ENCODE measurements around the gene LTB4R2.
"Not testable (repeated sequence)": the region's sequence is repeated elsewhere in the genome, so short reads cannot be mapped to it uniquely, and the experiment has no call there.

Gene LTB4R2

DNA sequence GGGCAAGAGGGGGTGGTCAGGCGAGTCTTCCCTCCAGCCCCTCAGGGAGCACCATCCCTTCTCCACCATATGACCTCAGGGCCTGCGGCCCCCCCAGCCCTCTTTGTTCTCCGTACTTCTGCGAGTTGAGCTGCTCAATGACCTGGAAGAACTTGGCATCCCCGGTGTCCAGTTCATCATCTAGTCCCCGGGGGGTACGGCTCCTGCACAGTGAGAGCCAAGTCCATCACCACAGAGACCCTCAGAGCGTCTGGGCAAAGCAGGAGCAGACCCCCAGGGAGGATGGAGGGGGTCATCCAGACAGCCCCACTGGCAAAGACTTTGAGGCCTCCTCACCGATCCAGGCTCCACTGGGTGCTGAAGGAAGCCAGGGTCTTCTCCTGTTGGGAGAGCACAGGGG is 16.0 kb downstream of the LTB4R2 start:
- in situ Hi-C loops (cut with MboI; ENCODE audit: low sequenced_read_pairs, unreplicated experiment), result loop anchor here (25.0 kb wide), 1 partner anchor 361 kb away; no protein-coding TSS in a partner anchor
- no peak for DNase-seq (ENCODE audit: low spot score)
- TF ChIP-seq, protein P1, sequence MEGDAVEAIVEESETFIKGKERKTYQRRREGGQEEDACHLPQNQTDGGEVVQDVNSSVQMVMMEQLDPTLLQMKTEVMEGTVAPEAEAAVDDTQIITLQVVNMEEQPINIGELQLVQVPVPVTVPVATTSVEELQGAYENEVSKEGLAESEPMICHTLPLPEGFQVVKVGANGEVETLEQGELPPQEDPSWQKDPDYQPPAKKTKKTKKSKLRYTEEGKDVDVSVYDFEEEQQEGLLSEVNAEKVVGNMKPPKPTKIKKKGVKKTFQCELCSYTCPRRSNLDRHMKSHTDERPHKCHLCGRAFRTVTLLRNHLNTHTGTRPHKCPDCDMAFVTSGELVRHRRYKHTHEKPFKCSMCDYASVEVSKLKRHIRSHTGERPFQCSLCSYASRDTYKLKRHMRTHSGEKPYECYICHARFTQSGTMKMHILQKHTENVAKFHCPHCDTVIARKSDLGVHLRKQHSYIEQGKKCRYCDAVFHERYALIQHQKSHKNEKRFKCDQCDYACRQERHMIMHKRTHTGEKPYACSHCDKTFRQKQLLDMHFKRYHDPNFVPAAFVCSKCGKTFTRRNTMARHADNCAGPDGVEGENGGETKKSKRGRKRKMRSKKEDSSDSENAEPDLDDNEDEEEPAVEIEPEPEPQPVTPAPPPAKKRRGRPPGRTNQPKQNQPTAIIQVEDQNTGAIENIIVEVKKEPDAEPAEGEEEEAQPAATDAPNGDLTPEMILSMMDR (IDR thresholded peaks at IDR 0.05; ENCODE audit: borderline replicate concordance, control extremely low read depth, extremely low read depth, insufficient read depth, missing control alignments), result no peak

DNA sequence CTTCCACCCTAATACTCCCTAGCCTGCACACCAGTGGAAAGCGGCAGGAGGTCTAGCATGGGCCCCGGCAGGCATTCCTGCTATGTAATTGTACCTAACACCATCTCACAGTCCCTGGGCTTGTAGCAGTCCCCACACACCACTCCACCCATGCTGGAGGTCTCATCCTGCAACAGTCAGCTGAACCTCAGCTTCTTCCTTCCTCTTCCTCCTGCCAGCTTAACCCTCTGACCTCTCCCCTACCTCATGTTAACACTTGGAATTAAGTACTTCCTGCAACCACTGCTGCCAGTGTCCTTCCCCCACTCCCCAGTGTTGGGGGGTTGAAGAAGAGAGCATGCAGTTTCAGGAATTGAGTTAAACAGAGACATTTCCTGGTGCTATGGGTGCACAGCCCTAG is 17.4 kb downstream of the LTB4R2 start:
- TF ChIP-seq, protein P1 (IDR thresholded peaks at IDR 0.05; ENCODE audit: borderline replicate concordance, control extremely low read depth, extremely low read depth, insufficient read depth, missing control alignments), result no peak
- in situ Hi-C loops (cut with MboI; ENCODE audit: low sequenced_read_pairs, unreplicated experiment), result loop anchor here (25.0 kb wide), 1 partner anchor 360 kb away; no protein-coding TSS in a partner anchor
- no peak for DNase-seq (ENCODE audit: low spot score)

DNA sequence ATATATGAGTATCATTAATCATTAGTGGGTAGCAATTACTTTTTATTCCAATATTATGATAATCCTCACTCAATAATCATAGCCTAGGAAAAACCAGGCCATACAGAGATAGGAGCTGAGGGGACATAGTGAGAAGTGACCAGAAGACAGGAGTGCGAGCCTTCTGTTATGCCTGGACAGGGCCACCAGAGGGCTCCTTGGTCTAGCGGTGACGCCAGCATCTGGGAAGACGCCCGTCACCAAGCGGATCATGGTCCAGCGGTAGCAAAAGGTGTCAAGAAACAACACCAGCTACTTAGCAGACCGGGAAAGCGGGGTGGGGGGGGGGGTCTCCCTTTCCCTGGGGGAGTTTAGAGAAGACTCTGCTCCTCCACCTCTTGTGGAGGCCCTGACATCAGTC is 18.0 kb downstream of the LTB4R2 start:
- TF ChIP-seq, protein P1 (IDR thresholded peaks at IDR 0.05; ENCODE audit: borderline replicate concordance, control extremely low read depth, extremely low read depth, insufficient read depth, missing control alignments), result peak; percentile 31
- in situ Hi-C loops (cut with MboI; ENCODE audit: low sequenced_read_pairs, unreplicated experiment), result loop anchor here (25.0 kb wide), 1 partner anchor 359 kb away; no protein-coding TSS in a partner anchor
- not testable (repeated sequence) for DNase-seq (ENCODE audit: low spot score)

DNA sequence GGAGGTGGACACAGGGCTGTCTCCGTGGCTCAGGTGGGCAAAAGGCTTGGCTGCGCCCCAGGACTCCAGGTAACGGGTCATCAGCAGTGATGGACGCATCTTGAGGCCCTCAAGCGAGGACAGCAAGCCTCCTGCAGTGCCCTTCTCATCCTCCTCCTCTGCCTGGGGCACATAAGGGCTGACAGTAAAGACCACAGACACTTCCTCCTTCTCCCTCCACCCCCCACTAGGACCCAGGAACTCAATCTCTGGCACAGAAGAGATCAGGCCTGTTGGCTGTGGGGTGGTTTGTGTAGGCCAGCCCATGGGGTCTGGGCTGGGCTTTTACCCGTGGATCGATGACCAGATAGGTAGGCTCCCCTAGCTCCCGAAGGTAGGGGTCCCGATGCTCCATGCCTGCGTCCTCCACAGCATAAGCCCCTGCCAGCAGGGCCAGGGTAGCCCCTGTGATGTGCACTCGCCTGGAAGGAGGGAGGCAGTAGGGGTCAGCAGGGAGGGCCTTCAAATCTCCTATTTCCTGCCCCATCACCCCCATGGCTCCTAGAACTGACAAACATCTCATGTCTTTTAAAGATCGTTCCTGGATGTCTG is 19.2 kb downstream of the LTB4R2 start:
- in situ Hi-C loops (cut with MboI; ENCODE audit: low sequenced_read_pairs, unreplicated experiment), result loop anchor here (25.0 kb wide), 1 partner anchor 358 kb away; no protein-coding TSS in a partner anchor
- TF ChIP-seq, protein P1 (IDR thresholded peaks at IDR 0.05; ENCODE audit: borderline replicate concordance, control extremely low read depth, extremely low read depth, insufficient read depth, missing control alignments), result no peak
- DNase-seq (ENCODE audit: low spot score), result no peak

DNA sequence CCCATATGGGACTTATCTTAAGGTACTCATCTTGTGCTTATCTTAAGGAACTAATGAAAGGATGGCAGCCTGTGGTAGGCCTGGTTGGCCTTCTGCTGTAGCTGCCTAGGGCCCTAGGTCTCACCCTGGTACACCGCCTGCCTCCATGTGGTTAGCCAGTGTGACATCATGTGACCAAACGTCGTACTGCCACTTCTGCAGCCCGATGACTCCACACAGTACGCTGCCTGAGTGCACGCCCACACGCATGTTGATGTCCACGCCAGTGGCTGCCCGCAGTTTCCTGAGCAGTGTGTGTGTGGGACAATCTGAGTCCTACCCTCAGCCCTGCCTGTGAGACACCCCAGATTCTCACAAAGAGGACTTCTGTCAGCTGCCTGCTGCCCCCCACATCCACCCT is 19.8 kb downstream of the LTB4R2 start:
- TF ChIP-seq, protein P1 (IDR thresholded peaks at IDR 0.05; ENCODE audit: borderline replicate concordance, control extremely low read depth, extremely low read depth, insufficient read depth, missing control alignments), result no peak
- in situ Hi-C loops (cut with MboI; ENCODE audit: low sequenced_read_pairs, unreplicated experiment), result loop anchor here (25.0 kb wide), 1 partner anchor 358 kb away; no protein-coding TSS in a partner anchor
- no peak for DNase-seq (ENCODE audit: low spot score)

DNA sequence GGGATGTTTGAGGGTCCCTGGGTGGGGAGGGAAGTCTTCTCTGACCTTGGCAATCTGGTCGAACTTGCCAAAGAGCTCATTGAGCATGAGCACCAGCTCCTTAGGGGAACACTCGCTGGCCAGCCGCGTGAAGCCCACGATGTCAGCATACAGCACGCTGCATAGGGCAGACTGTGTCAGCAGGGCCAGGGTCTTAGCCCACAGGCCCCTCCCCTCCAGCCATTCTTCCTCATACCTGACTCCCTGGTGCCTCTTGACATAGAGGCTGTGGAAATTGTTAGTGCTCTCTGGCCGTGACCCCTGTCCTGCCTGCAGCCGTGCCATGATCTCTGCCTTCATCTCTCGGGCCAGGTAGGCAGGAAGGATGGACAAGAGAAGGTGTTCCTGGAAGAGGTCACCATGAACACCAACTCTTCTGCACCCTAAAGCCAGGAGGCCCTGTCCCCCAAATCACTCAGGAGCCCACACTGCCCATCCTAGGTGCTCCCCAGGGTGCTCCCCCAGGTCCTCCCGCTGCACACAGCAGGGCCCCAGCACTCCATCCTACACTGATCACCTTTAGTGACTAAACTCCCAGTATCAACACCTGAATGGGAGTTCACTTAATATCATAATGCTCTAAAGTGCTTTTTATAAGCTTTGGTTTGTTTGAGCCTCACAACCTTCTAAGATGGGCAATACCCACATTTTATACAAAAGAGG is 21.2 kb downstream of the LTB4R2 start:
- TF ChIP-seq, protein P1 (IDR thresholded peaks at IDR 0.05; ENCODE audit: borderline replicate concordance, control extremely low read depth, extremely low read depth, insufficient read depth, missing control alignments), result no peak
- no peak for DNase-seq (ENCODE audit: low spot score)
- in situ Hi-C loops (cut with MboI; ENCODE audit: low sequenced_read_pairs, unreplicated experiment), result loop anchor here (25.0 kb wide), 1 partner anchor 356 kb away; no protein-coding TSS in a partner anchor

Measured in GM13976 (cell line).